Neuronal stem cell (in vitro differentiated cells): ENCODE results near the gene WDR20.
"Not testable (repeated sequence)": the region's sequence is repeated elsewhere in the genome, so short reads cannot be mapped to it uniquely, and the experiment has no call there.

Experiments
- DNase-seq: peaks from one replicate; pipeline ENCODE4 v3.0.0-alpha.2; 2013; ENCODE audit warnings: low spot score
- H2AFZ ChIP-seq: one replicate; pipeline ENCODE4 v1.6.1; 2013; ENCODE audit warnings: mild to moderate bottlenecking, low read length, inconsistent platforms
- H2AK5ac ChIP-seq: 2 replicates; pipeline ENCODE4 v1.6.1; 2013; ENCODE audit warnings: low read depth, mild to moderate bottlenecking, inconsistent platforms, low read length, moderate library complexity, mixed read lengths
- H2BK120ac ChIP-seq: 2 replicates; pipeline ENCODE4 v1.6.1; 2013; ENCODE audit warnings: low read depth, mild to moderate bottlenecking, inconsistent platforms, low read length, moderate library complexity, mixed read lengths
- H2BK12ac ChIP-seq: one replicate; pipeline ENCODE4 v1.6.1; 2013; ENCODE audit warnings: low read length, inconsistent platforms
- H2BK15ac ChIP-seq: 2 replicates; pipeline ENCODE4 v1.6.1; 2013; ENCODE audit warnings: mild to moderate bottlenecking, low read length, inconsistent platforms, mixed read lengths
- H2BK5ac ChIP-seq: one replicate; pipeline ENCODE4 v1.6.1; 2013; ENCODE audit warnings: inconsistent platforms, mild to moderate bottlenecking, low read length, moderate library complexity
- H3K14ac ChIP-seq: one replicate; pipeline ENCODE4 v1.6.1; 2013; ENCODE audit warnings: low read length, inconsistent platforms
- H3K18ac ChIP-seq: 2 replicates; pipeline ENCODE4 v1.6.1; 2013; ENCODE audit warnings: low read length, inconsistent platforms
- H3K23ac ChIP-seq: 2 replicates; pipeline ENCODE4 v1.6.1; 2013; ENCODE audit warnings: low read depth, mild to moderate bottlenecking, mixed read lengths, low read length, inconsistent platforms; ENCODE audit not compliant: poor library complexity
- H3K27ac ChIP-seq: replicated peaks from 3 replicates; pipeline ENCODE4 v1.5.1; 2013; ENCODE audit warnings: low read length, inconsistent platforms
- H3K27me3 ChIP-seq, 3 experiments: 2 replicates each; pipeline ENCODE4 v1.6.1; 2013; ENCODE audit warnings: low read length in 3 of 3, mild to moderate bottlenecking in 2 of 3, inconsistent platforms in 1 of 3, low read depth in 1 of 3, mixed read lengths in 1 of 3, moderate library complexity in 1 of 3; ENCODE audit not compliant: control insufficient read depth in 3 of 3, insufficient read depth in 3 of 3
- H3K36me3 ChIP-seq, 2 donors: replicated peaks in 1 of 2; 2 replicates each; pipeline ENCODE4 v1.6.1; 2013; ENCODE audit warnings: low read length in 2 of 2; ENCODE audit not compliant: control insufficient read depth in 2 of 2, insufficient read depth in 2 of 2
- H3K4ac ChIP-seq: 2 replicates; pipeline ENCODE4 v1.6.1; 2013; ENCODE audit warnings: inconsistent platforms, mild to moderate bottlenecking, low read length, moderate library complexity
- H3K4me1 ChIP-seq, 2 donors: 1 replicate in 1 of 2; 2 replicates in 1 of 2; pipeline ENCODE4 v1.6.1; 2013; ENCODE audit warnings: low read length in 2 of 2, low read depth in 1 of 2; ENCODE audit not compliant: control insufficient read depth in 2 of 2, insufficient read depth in 1 of 2
- H3K4me2 ChIP-seq: one replicate; pipeline ENCODE4 v1.6.1; 2013; ENCODE audit warnings: mild to moderate bottlenecking, low read length, inconsistent platforms; ENCODE audit not compliant: insufficient read depth, poor library complexity, severe bottlenecking
- H3K4me3 ChIP-seq, 2 donors: 2 replicates each; pipeline ENCODE4 v1.5.1; 2013; ENCODE audit warnings: low read length in 2 of 2, mild to moderate bottlenecking in 2 of 2, inconsistent platforms in 1 of 2, moderate library complexity in 1 of 2
- H3K79me1 ChIP-seq: one replicate; pipeline ENCODE4 v1.6.1; 2013; ENCODE audit warnings: low read depth, mild to moderate bottlenecking, inconsistent platforms, low read length, moderate library complexity
- H3K9ac ChIP-seq: one replicate; pipeline ENCODE4 v1.6.1; 2013; ENCODE audit warnings: mild to moderate bottlenecking, low read depth, low read length, inconsistent platforms; ENCODE audit not compliant: poor library complexity
- H3K9me3 ChIP-seq, 2 donors: replicated peaks in 1 of 2; 2 replicates each; pipeline versions ENCODE3 to v1.6.1; 2013; ENCODE audit warnings: low read length in 2 of 2, mild to moderate bottlenecking in 2 of 2, inconsistent platforms in 1 of 2, low read depth in 1 of 2, mixed read lengths in 1 of 2, moderate library complexity in 1 of 2; ENCODE audit not compliant: control insufficient read depth in 2 of 2, insufficient read depth in 1 of 2
- H4K8ac ChIP-seq: one replicate; pipeline ENCODE4 v1.6.1; 2013; ENCODE audit warnings: low read depth, mild to moderate bottlenecking, inconsistent platforms, low read length, moderate library complexity
- H4K91ac ChIP-seq: one replicate; pipeline ENCODE4 v1.6.1; 2013; ENCODE audit warnings: low read length, low read depth, mild to moderate bottlenecking, inconsistent platforms; ENCODE audit not compliant: poor library complexity
- WGBS, 2 donors: extraction: QIAGEN DNeasy Blood & Tissue Kit; methylation state at CpG; one replicate each; pipeline ENCODE4 v1.1.7; 2013; ENCODE audit warnings: missing lambda C conversion rate in 2 of 2, mixed read lengths in 1 of 2; ENCODE audit not compliant: insufficient read length in 2 of 2, insufficient replicate concordance in 1 of 2; ENCODE audit errors: extremely low coverage in 2 of 2; 5-methylcytosine and 5-hydroxymethylcytosine counted together

The WDR20 gene

GRCh38 chr14:102150083-102150482 is 10.4 kb downstream of the WDR20 start:
- H3K4me3 ChIP-seq = no peak overlapping the region
- no peak overlapping the region for H2AK5ac ChIP-seq
- no peak overlapping the region for H3K14ac ChIP-seq
- H2AFZ ChIP-seq = no peak overlapping the region
- H3K27ac ChIP-seq = no peak overlapping the region
- H3K9ac ChIP-seq = no peak overlapping the region
- no peak overlapping the region for H3K4ac ChIP-seq
- no peak overlapping the region for H3K23ac ChIP-seq
- no peaks in the 10 kb centered on the region for H3K27me3 ChIP-seq
- no peak overlapping the region for H2BK5ac ChIP-seq
- H3K18ac ChIP-seq = no peak overlapping the region
- no peak for DNase-seq
- H3K9me3 ChIP-seq = peaks cover 0 to 2% of the 10 kb centered on the region in 2 donors
- no CpG with 5 or more reads among the region's 7 CpGs for WGBS, 2 donors
- no peak overlapping the region for H2BK12ac ChIP-seq
- H2BK120ac ChIP-seq = no peak overlapping the region
- H4K8ac ChIP-seq = no peak overlapping the region
- no peak overlapping the region for H3K4me2 ChIP-seq
- peaks cover 5% of the 10 kb centered on the region for H3K79me1 ChIP-seq
- H3K4me1 ChIP-seq = no peaks in the 10 kb centered on the region
- peaks cover 0 to 21% of the 10 kb centered on the region in 2 donors for H3K36me3 ChIP-seq
- H4K91ac ChIP-seq = no peak overlapping the region
- no peak overlapping the region for H2BK15ac ChIP-seq

- H2BK120ac ChIP-seq = no peak overlapping the region
- H4K8ac ChIP-seq = no peak overlapping the region
- no peak overlapping the region for H2BK5ac ChIP-seq
- peaks cover 0 to 19% of the 10 kb centered on the region in 2 donors for H3K36me3 ChIP-seq
- H3K4me3 ChIP-seq = no peak overlapping the region
- H2AK5ac ChIP-seq = no peak overlapping the region
- no peak overlapping the region for H2AFZ ChIP-seq
- H3K27ac ChIP-seq = no peak overlapping the region
- H3K23ac ChIP-seq = no peak overlapping the region
- peaks cover 0 to 2% of the 10 kb centered on the region in 2 donors for H3K9me3 ChIP-seq
- no peak overlapping the region for H2BK15ac ChIP-seq
- no peak overlapping the region for H3K18ac ChIP-seq
- no CpG with 5 or more reads among the region's 1 CpG for WGBS, 2 donors
- H2BK12ac ChIP-seq = no peak overlapping the region
- DNase-seq = no peak
- no peak overlapping the region for H3K14ac ChIP-seq
- no peaks in the 10 kb centered on the region for H3K27me3 ChIP-seq
- no peak overlapping the region for H3K4ac ChIP-seq
- H4K91ac ChIP-seq = no peak overlapping the region
- H3K4me1 ChIP-seq = no peaks in the 10 kb centered on the region
- no peak overlapping the region for H3K4me2 ChIP-seq
- no peak overlapping the region for H3K9ac ChIP-seq
- H3K79me1 ChIP-seq = peaks cover 2% of the 10 kb centered on the region
Measured at GRCh38 chr14:102150744-102151143, 11.0 kb downstream of the WDR20 start.

GRCh38 chr14:102151411-102151810 is 11.7 kb downstream of the WDR20 start:
- H3K4me1 ChIP-seq, H2AFZ ChIP-seq, H3K23ac ChIP-seq, H3K79me1 ChIP-seq, H3K9ac ChIP-seq, H3K18ac ChIP-seq, H2BK5ac ChIP-seq, H3K4me3 ChIP-seq, H3K9me3 ChIP-seq, H3K4ac ChIP-seq, H2BK15ac ChIP-seq, H2AK5ac ChIP-seq, H4K8ac ChIP-seq, H2BK12ac ChIP-seq, H2BK120ac ChIP-seq, H3K4me2 ChIP-seq, H4K91ac ChIP-seq, DNase-seq, H3K27ac ChIP-seq, H3K27me3 ChIP-seq, H3K14ac ChIP-seq: not testable (repeated sequence)
- no CpG with 5 or more reads among the region's 3 CpGs for WGBS, 2 donors
- H3K36me3 ChIP-seq = peaks cover 0 to 19% of the 10 kb centered on the region in 2 donors

GRCh38 chr14:102154121-102154520 is 14.4 kb downstream of the WDR20 start:
- Histone ChIP-seq H3K36me3 (peaks cover 0 to 22% of the 10 kb centered on the region in 2 donors), H3K4me2 (no peak overlapping the region), H3K4me1 (no peaks in the 10 kb centered on the region), H3K4me3 (no peak overlapping the region), H2BK15ac (no peak overlapping the region), H3K27me3 (no peaks in the 10 kb centered on the region), H3K9me3 (peaks cover 0 to 2% of the 10 kb centered on the region in 2 donors), H2AK5ac (no peak overlapping the region), H3K9ac (no peak overlapping the region), H3K14ac (no peak overlapping the region), H3K4ac (no peak overlapping the region), H2BK120ac (no peak overlapping the region), H4K8ac (no peak overlapping the region), H3K23ac (no peak overlapping the region), H4K91ac (no peak overlapping the region), H2BK5ac (no peak overlapping the region), H3K27ac (no peak overlapping the region), H2BK12ac (no peak overlapping the region), H3K18ac (no peak overlapping the region), H2AFZ (no peak overlapping the region), H3K79me1 (peaks cover 2% of the 10 kb centered on the region)
- no CpG with 5 or more reads among the region's 1 CpG for WGBS, 2 donors
- DNase-seq = no peak
